HepG2 (cell line): ENCODE results near the gene AUP1. TPM values are rescaled to one million over a fixed set of nuclear protein-coding genes. Genes with fewer than 3 reads are reported as not detected.

Source experiments
- ARHGAP35 ChIP-seq: sonication (generic); formaldehyde crosslinking; IDR thresholded peaks from 2 replicates; pipeline ENCODE4 v1.9.0; 2022; ENCODE audit warnings: mild to moderate bottlenecking, inconsistent platforms, moderate library complexity, missing genetic modification reagents, borderline replicate concordance
- CBFB ChIP-seq: sonication (generic); formaldehyde crosslinking; IDR thresholded peaks from 2 replicates; pipeline ENCODE4 v1.4.0; 2020; ENCODE audit warnings: missing genetic modification reagents
- CREM ChIP-seq, 2 experiments: sonication (generic) in 1 of 2; formaldehyde crosslinking in 1 of 2; IDR thresholded peaks; 2 replicates each; pipeline versions ENCODE4 v1.4.0 to v1.6.1; 2016 to 2020; ENCODE audit warnings: antibody characterized with exemption in 1 of 2, mild to moderate bottlenecking in 1 of 2, missing genetic modification reagents in 1 of 2
- GABPB1 ChIP-seq: IDR thresholded peaks from 2 replicates; pipeline ENCODE4 v1.6.1; 2016; ENCODE audit warnings: mild to moderate bottlenecking, missing genetic modification reagents, moderate library complexity, missing compliant biosample characterization
- HBP1 ChIP-seq: IDR thresholded peaks from 2 replicates; pipeline ENCODE4 v1.6.1; 2016; ENCODE audit warnings: low read depth, control low read depth
- KDM6A ChIP-seq: IDR thresholded peaks from 2 replicates; pipeline ENCODE4 v1.6.1; 2016; ENCODE audit warnings: low read depth
- LCORL ChIP-seq, 2 experiments: fragments of 450-650 bp in 1 of 2; sonication (generic) in 1 of 2; formaldehyde crosslinking in 1 of 2; IDR thresholded peaks; 2 replicates each; pipeline versions ENCODE4 v1.5.0 to v1.6.1; 2017 to 2020; ENCODE audit warnings: antibody characterized with exemption in 1 of 2, missing genetic modification reagents in 1 of 2
- MAX ChIP-seq: IDR thresholded peaks from 2 replicates; pipeline ENCODE4 v1.6.1; 2012; ENCODE audit warnings: inconsistent platforms
- MTA1 ChIP-seq: sonication (generic); formaldehyde crosslinking; IDR thresholded peaks from 2 replicates; pipeline ENCODE4 v1.4.0; 2020; ENCODE audit warnings: missing genetic modification reagents, mild to moderate bottlenecking, borderline replicate concordance
- MTERF4 ChIP-seq: sonication (generic); formaldehyde crosslinking; IDR thresholded peaks from 2 replicates; pipeline ENCODE4 v1.8.0; 2023; ENCODE audit warnings: mild to moderate bottlenecking, missing genetic modification reagents
- NKX3-1 ChIP-seq: sonication (generic); formaldehyde crosslinking; IDR thresholded peaks from 2 replicates; pipeline ENCODE4 v1.5.0; 2020; ENCODE audit warnings: missing genetic modification reagents
- NR2C2 ChIP-seq: sonication (generic); formaldehyde crosslinking; IDR thresholded peaks from 2 replicates; pipeline ENCODE4 v1.4.0; 2020; ENCODE audit warnings: missing genetic modification reagents, mild to moderate bottlenecking, moderate library complexity, borderline replicate concordance
- NRL ChIP-seq: sonication (generic); formaldehyde crosslinking; IDR thresholded peaks from 2 replicates; pipeline ENCODE4 v1.5.0; 2020; ENCODE audit warnings: missing genetic modification reagents, mild to moderate bottlenecking, moderate library complexity, borderline replicate concordance
- SOX5 ChIP-seq: IDR thresholded peaks from 2 replicates; pipeline ENCODE4 v1.6.1; 2016; ENCODE audit warnings: borderline replicate concordance
- SRF ChIP-seq: IDR thresholded peaks from 2 replicates; pipeline ENCODE4 v1.6.1; 2011; ENCODE audit warnings: mild to moderate bottlenecking, low read depth, low read length, moderate library complexity
- TCF12 ChIP-seq, 2 experiments: fragments of 450-650 bp in 1 of 2; sonication (generic) in 1 of 2; formaldehyde crosslinking in 1 of 2; IDR thresholded peaks; 2 replicates each; pipeline versions ENCODE4 v1.6.1 to v1.8.0; 2017 to 2022; ENCODE audit warnings: antibody characterized with exemption in 1 of 2, mild to moderate bottlenecking in 1 of 2, missing genetic modification reagents in 1 of 2, moderate library complexity in 1 of 2
- ZMAT3 ChIP-seq: sonication (generic); formaldehyde crosslinking; conservative IDR thresholded peaks from 2 replicates; pipeline ENCODE4 v1.7.0; 2021; ENCODE audit warnings: missing genetic modification reagents
- ZNF234 ChIP-seq: sonication (generic); formaldehyde crosslinking; conservative IDR thresholded peaks from 2 replicates; pipeline ENCODE4 v1.5.1; 2020; ENCODE audit warnings: mild to moderate bottlenecking, missing genetic modification reagents
- ZNF296 ChIP-seq: sonication (generic); formaldehyde crosslinking; conservative IDR thresholded peaks from 2 replicates; pipeline ENCODE4 v1.5.0; 2020; ENCODE audit warnings: mild to moderate bottlenecking, missing genetic modification reagents
- ZNF329 ChIP-seq: sonication (generic); formaldehyde crosslinking; IDR thresholded peaks from 2 replicates; pipeline ENCODE4 v1.9.0; 2021; ENCODE audit warnings: low read depth, mild to moderate bottlenecking, missing genetic modification reagents
- ZNF331 ChIP-seq: sonication (generic); formaldehyde crosslinking; IDR thresholded peaks from 2 replicates; pipeline ENCODE4 v1.4.0; 2020; ENCODE audit warnings: missing genetic modification reagents
- ZNF749 ChIP-seq: sonication (generic); formaldehyde crosslinking; IDR thresholded peaks from 2 replicates; pipeline ENCODE4 v1.8.0; 2022; ENCODE audit warnings: mild to moderate bottlenecking, missing genetic modification reagents, moderate library complexity, borderline replicate concordance
- ZNF883 ChIP-seq: sonication (generic); formaldehyde crosslinking; IDR thresholded peaks from 2 replicates; pipeline ENCODE4 v1.5.1; 2020; ENCODE audit warnings: mild to moderate bottlenecking, missing genetic modification reagents; ENCODE audit errors: not compliant biosample characterization
- polyA plus RNA-seq, 8 experiments: library from polyadenylated mRNA; depleted of rRNA in 3 of 8; stranded (reverse) in 7 of 8; unstranded in 1 of 8; fragments of >200 nt; fragmentation: Illumina TruSeq in 4 of 8; extraction: Trizol in 4 of 8; gene quantifications; 2 replicates each; pipeline versions ENCODE4 v1.2.1 to v1.2.3, GENCODE V29; 2011 to 2016; ENCODE audit warnings: low read depth in 4 of 8, missing spikeins in 1 of 8, mixed read lengths in 1 of 8; ENCODE audit not compliant: insufficient read depth in 1 of 8
- total RNA-seq, 5 experiments: library from RNA; depleted of rRNA; stranded (reverse); fragments of >200 nt; fragmentation: Illumina TruSeq; extraction: Trizol; gene quantifications; 2 replicates each; pipeline ENCODE4 v1.2.3, GENCODE V29; 2016; ENCODE audit warnings: low read depth in 1 of 5

Gene AUP1
- total and polyA plus RNA-seq, 2 of the 13 experiments (the other 11 are each of a cell fraction or from before 2014, with no cell fraction given) = 174 to 267 TPM

DNA sequence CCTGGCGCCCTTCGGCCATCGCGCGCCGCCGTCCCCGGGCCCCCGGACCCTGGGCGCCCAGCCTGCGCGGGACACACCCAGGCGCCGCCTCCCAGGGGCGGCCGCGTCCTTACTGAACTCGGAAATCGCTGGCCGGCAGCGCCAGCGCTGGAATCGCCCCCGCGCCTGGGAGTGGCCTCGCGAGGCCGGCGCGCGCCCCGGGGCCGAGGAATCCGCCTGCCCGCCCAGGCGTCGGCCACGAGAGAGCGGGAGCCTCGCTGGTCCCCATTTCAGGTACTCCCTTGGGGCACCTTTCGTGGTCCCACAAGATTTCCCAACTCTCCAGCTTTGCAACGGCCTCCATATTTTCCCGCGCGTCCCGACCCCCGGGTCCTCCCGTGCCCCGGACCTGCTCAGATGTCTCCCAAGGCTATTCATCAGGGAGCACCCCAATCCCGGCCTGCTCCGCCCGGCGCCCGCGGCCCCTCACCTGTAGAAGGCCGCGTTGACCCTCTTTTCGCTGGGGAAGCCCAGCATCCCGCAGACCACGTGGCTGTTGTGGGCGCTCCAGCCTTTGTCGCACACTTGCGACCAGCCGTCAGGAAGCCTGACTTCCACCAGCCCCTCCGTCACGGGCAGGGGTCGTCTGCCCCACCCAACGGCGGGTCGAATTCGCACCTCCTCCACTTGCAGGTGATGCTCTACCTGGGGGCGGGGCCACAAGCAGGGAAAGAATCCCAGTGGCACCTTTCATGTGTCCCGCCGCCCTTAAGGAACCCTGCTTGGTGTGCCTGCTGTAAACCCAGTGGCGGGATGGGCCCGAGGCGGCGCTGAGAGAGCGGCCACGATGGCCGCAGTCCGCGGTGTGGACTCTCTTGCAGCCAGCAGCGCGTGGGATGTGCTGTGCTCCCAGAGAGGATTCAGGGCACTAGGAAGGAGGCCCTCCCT is 19.7 kb upstream of the AUP1 start (continued):
- TF ChIP-seq MTA1 (peak; percentile 19; the same call in 1 of the 2 replicates), NR2C2 (peak; percentile 33; the same call in 1 of the 2 replicates), SOX5 (CRISPR knock-in tag) (no peak; the same call in 1 of the 2 replicates), HBP1 (no peak), ZNF749 (CRISPR knock-in tag) (0 out of 2 replicates have a peak, but pooled peaks have one; percentile 49), ZMAT3 (CRISPR knock-in tag) (0 out of 2 replicates have a peak, but pooled peaks have one; percentile 23), ZNF331 (CRISPR knock-in tag) (peak; percentile 11; the same call in 1 of the 2 replicates), ZNF883 (no peak), MAX (peak; percentile 66; the same call in 1 of the 2 replicates), GABPB1 (CRISPR knock-in tag) (peak; percentile 64), LCORL (IDR thresholded peaks at IDR 0.05) (no peak), LCORL (CRISPR knock-in tag; IDR thresholded peaks at IDR 0.05) (peak; percentile 3), ZNF234 (CRISPR knock-in tag) (no peak), ARHGAP35 (peak; percentile 49; the same call in 1 of the 2 replicates), NRL (CRISPR knock-in tag) (no peak), SRF (no peak), CREM (IDR thresholded peaks at IDR 0.05) (no peak), CREM (CRISPR knock-in tag; IDR thresholded peaks at IDR 0.05) (no peak), NKX3-1 (0 out of 2 replicates have a peak, but pooled peaks have one; percentile 44), MTERF4 (0 out of 2 replicates have a peak, but pooled peaks have one; percentile 69), CBFB (0 out of 2 replicates have a peak, but pooled peaks have one; percentile 17), TCF12 (IDR thresholded peaks at IDR 0.05) (no peak), TCF12 (CRISPR knock-in tag; IDR thresholded peaks at IDR 0.05) (0 out of 2 replicates have a peak, but pooled peaks have one; percentile 26), ZNF296 (CRISPR knock-in tag) (0 out of 2 replicates have a peak, but pooled peaks have one; percentile 30), ZNF329 (0 out of 2 replicates have a peak, but pooled peaks have one; percentile 0), KDM6A (no peak)
